Activated CD4-positive, alpha-beta T cell treated with anti-CD3 and anti-CD28 coated beads for 36 hours (primary cell): Measurements from ENCODE around the gene ARHGAP25. TPM values are rescaled to one million over a fixed set of nuclear protein-coding genes. Genes with fewer than 3 reads are reported as not detected.

Experiments
- ATAC-seq: fragments of 200-7000 bp; cut with Tn5 transposase; one replicate; pipeline ENCODE4 v1.10.0; 2021; ENCODE audit warnings: mild to moderate bottlenecking, moderate library complexity
- CTCF ChIA-PET: fragments of 350-600 bp; sonication (Branson Sonifier 250); formaldehyde crosslinking; loops from one replicate; lab custom pipeline; 2021; ENCODE audit warnings: antibody characterized with exemption; lab: Charles Lee
- POLR2A ChIA-PET: fragments of 350-600 bp; sonication (Branson Sonifier 250); formaldehyde crosslinking; loops from one replicate; lab custom pipeline; 2021; ENCODE audit warnings: antibody characterized with exemption, inconsistent platforms; lab: Charles Lee
- DNase-seq: peaks from one replicate; pipeline ENCODE4 v3.0.0-alpha.2; 2020
- H3K27ac Mint-ChIP-seq: one replicate; pipeline ENCODE4 v1.8.0; 2021; ENCODE audit warnings: mixed read lengths
- H3K27me3 Mint-ChIP-seq: one replicate; pipeline ENCODE4 v1.8.0; 2021; ENCODE audit warnings: mixed read lengths
- H3K36me3 Mint-ChIP-seq: one replicate; pipeline ENCODE4 v1.8.0; 2021; ENCODE audit warnings: low read depth, mixed read lengths
- H3K4me1 Mint-ChIP-seq: one replicate; pipeline ENCODE4 v1.8.0; 2021; ENCODE audit warnings: mixed read lengths
- H3K4me3 Mint-ChIP-seq: one replicate; pipeline ENCODE4 v1.8.0; 2021; ENCODE audit warnings: mild to moderate bottlenecking, moderate library complexity, mixed read lengths
- H3K9me3 Mint-ChIP-seq: one replicate; pipeline ENCODE4 v1.8.0; 2021; ENCODE audit warnings: low read depth, mixed read lengths
- intact Hi-C, 2 experiments: fragments of 100-400 bp; cut with DNase I in 1 of 2; cut with micrococcal nuclease in 1 of 2; formaldehyde crosslinking; loops; one replicate each; pipeline versions ENCODE4 v1.14.2 to v1.15.1; 2022 to 2024; cut with DNase I, micrococcal nuclease
- total RNA-seq, 2 experiments: library from RNA; stranded (reverse); gene quantifications; one replicate each; pipeline ENCODE4 v1.2.3, GENCODE V29; 2021

The ARHGAP25 gene
- total RNA-seq, 2 experiments from 2014 or later = 57.9 to 73.2 TPM

GRCh38 chr2:68871159-68871764, 136.7 kb downstream of the ARHGAP25 start, which contains the start of gene BMP10:
Gene BMP10 (minus strand): TSS chr2:68871397. CDS start chr2:68871358, 39 bp downstream.
- CTCF ChIA-PET = interaction anchor here (2.0 kb wide), 1 partner anchor 30 kb away, joined by 4 read pairs; no protein-coding TSS in a partner anchor
- no peak for ATAC-seq
- no peaks in the 10 kb centered on the region for H3K36me3 Mint-ChIP-seq
- intact Hi-C loops = no loop called here
- H3K4me1 Mint-ChIP-seq = no peaks in the 10 kb centered on the region
- DNase-seq = no peak
- H3K9me3 Mint-ChIP-seq = no peaks in the 10 kb centered on the region
- H3K27ac Mint-ChIP-seq = no peak within 1 kb of the TSS
- POLR2A ChIA-PET = no interaction called here
- H3K27me3 Mint-ChIP-seq = peaks cover 3% of the 10 kb centered on the region
- no peak within 1 kb of the TSS for H3K4me3 Mint-ChIP-seq

Other genes starting within 250 kb of the ARHGAP25 start
- gene PROKR1, start 91.2 kb upstream of the ARHGAP25 start, total RNA-seq = not detected
- not detected for gene BMP10, start 136.6 kb downstream of the ARHGAP25 start, total RNA-seq
- not detected for gene GKN2, start 218.1 kb downstream of the ARHGAP25 start, total RNA-seq
- gene GKN1, start 239.8 kb downstream of the ARHGAP25 start, total RNA-seq = not detected